ENCODE measurements around the gene KCNH8. TPM values are rescaled to one million over a fixed set of nuclear protein-coding genes. Genes with fewer than 3 reads are reported as not detected.
A peak's percentile ranks its signal among the peaks of the same experiment; 100 is the strongest.

KCNH8 gene
- polyA plus RNA-seq, 1 donor, result 2.2 TPM

DNA sequence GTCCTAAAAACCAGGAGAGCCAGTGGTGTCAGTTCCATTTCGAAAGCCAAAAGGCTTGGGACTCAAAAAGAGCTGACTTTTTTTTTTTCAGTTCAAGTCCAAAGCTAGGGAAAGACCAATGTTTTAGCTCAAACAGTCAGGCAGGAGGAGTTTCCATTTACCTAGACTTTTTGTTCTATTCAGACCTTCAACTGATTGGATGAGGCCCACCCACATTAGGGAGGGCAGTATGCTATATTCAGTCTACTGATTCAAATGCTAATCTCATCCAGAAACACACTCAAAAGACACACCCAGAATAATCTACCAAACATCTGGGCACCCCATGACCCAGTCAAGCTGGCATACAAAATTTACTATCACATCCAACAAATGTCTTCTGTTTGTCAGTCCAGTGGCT is 374.0 kb downstream of the KCNH8 start:
- no CpG with 5 or more reads among the region's 1 CpG for WGBS (ENCODE audit: insufficient coverage, low lambda C conversion rate)
- Histone ChIP-seq H3K4me1 (ENCODE audit: control insufficient read depth, insufficient read depth, low read length) (no peaks in the 10 kb centered on the region), H3K4me3 (ENCODE audit: low read length) (no peak overlapping the region), H3K27me3 (ENCODE audit: control insufficient read depth, insufficient read depth, low read length) (no peaks in the 10 kb centered on the region), H3K36me3 (ENCODE audit: control insufficient read depth, insufficient read depth, low read length) (no peaks in the 10 kb centered on the region), H3K27ac (ENCODE audit: low read length) (no peak overlapping the region), H3K9me3 (ENCODE audit: control insufficient read depth, low read depth, low read length) (no peaks in the 10 kb centered on the region)
- no peak for DNase-seq

GRCh38 chr3:19526071-19526470 is 377.8 kb downstream of the KCNH8 start:
- H3K4me3 ChIP-seq (ENCODE audit: low read length), result no peak overlapping the region
- DNase-seq, result no peak
- 90% methylated on average over 2 of the region's 3 CpGs for WGBS (ENCODE audit: insufficient coverage, low lambda C conversion rate)
- no peaks in the 10 kb centered on the region for H3K36me3 ChIP-seq (ENCODE audit: control insufficient read depth, insufficient read depth, low read length)
- H3K27ac ChIP-seq (ENCODE audit: low read length), result no peak overlapping the region
- H3K27me3 ChIP-seq (ENCODE audit: control insufficient read depth, insufficient read depth, low read length), result no peaks in the 10 kb centered on the region
- no peaks in the 10 kb centered on the region for H3K9me3 ChIP-seq (ENCODE audit: control insufficient read depth, low read depth, low read length)
- H3K4me1 ChIP-seq (ENCODE audit: control insufficient read depth, insufficient read depth, low read length), result no peaks in the 10 kb centered on the region

DNA sequence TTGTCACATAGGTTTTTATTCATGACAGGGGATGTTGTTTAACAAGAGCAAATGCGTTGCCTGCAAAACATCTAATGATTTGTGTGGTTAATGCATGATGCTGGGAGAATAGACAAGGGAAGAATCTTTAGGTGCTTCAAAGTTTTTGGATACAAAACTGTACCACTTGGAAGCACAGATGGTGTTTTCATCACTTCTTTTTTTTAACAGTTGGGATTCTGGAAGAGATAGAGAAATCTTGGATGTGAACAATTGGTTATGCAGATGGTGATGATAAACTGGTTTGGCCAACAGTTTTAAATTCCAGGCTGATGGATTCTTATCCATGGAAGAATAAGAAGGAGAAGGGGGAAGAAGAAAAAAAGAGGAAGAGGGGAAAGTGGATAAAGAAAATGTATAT is 379.4 kb downstream of the KCNH8 start:
- Histone ChIP-seq H3K4me1 (ENCODE audit: control insufficient read depth, insufficient read depth, low read length) (no peaks in the 10 kb centered on the region), H3K9me3 (ENCODE audit: control insufficient read depth, low read depth, low read length) (no peaks in the 10 kb centered on the region), H3K36me3 (ENCODE audit: control insufficient read depth, insufficient read depth, low read length) (no peaks in the 10 kb centered on the region), H3K27me3 (ENCODE audit: control insufficient read depth, insufficient read depth, low read length) (no peaks in the 10 kb centered on the region), H3K27ac (ENCODE audit: low read length) (no peak overlapping the region), H3K4me3 (ENCODE audit: low read length) (no peak overlapping the region)
- no peak for DNase-seq
- WGBS (ENCODE audit: insufficient coverage, low lambda C conversion rate), result no CpG with 5 or more reads among the region's 1 CpG

DNA sequence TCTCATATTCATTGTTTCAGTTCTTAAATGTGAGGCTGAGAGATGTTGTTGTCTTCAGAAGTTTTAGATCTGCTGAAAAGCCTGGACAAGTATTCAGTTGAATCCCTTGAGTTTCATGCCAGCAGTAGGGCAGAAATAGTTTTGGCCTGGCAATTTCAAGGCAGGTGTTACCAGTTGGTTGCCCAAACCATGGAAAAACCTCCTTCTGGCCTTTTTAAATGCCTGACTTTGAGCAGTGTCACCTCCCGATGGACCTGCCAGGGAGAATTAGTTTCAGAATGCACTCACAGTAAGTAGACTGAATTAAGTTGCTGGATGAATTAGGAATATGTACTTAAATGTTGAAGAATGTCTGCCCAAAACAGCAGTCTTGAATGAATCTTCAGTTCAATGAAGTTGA is 383.1 kb downstream of the KCNH8 start:
- DNase-seq, result no peak
- no peaks in the 10 kb centered on the region for H3K9me3 ChIP-seq (ENCODE audit: control insufficient read depth, low read depth, low read length)
- H3K4me3 ChIP-seq (ENCODE audit: low read length), result no peak overlapping the region
- H3K27ac ChIP-seq (ENCODE audit: low read length), result no peak overlapping the region
- no CpG with 5 or more reads among the region's 1 CpG for WGBS (ENCODE audit: insufficient coverage, low lambda C conversion rate)
- no peaks in the 10 kb centered on the region for H3K4me1 ChIP-seq (ENCODE audit: control insufficient read depth, insufficient read depth, low read length)
- H3K36me3 ChIP-seq (ENCODE audit: control insufficient read depth, insufficient read depth, low read length), result no peaks in the 10 kb centered on the region
- no peaks in the 10 kb centered on the region for H3K27me3 ChIP-seq (ENCODE audit: control insufficient read depth, insufficient read depth, low read length)

DNA sequence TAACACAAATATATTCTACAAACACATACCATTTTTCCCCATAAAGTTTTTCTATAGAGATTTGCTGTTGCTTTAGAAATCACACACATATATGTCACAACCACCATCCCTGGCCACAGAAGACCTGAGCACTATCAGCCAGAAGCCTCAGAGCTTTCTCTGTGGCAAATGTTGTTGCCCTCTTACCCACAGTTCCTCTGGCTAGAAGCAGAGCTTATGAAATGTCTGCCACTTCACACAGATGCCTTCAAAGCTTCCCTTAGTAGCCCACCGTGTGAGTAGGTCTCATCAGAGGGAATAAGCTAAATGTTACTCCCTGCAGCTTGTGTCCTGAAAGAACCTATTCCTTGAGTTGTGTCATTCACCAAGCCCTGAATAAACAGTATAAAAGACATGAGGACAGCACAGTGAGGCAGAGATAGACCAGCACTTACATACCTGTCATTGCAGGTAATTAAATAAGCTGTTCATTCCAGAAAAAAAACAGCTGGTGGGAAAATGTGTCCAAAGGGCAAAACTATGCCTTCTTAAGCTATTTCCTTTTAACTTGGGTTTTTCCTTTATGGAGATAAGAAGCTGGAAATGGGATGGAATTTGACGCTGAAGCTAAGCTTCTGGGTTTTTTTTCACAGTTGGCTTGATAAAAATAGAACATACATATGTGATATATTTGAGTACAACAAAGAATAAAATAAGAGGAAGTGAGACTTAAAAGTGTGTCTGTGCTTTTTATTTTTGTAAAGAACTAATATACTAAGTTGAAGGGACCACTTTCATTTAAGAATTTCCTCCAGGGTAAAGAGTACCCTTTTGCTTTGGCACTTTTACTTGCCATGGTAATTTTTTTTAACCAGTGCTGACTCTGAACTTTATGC is 391.4 kb downstream of the KCNH8 start:
- peak overlapping the region; percentile 16 for H3K27ac ChIP-seq (ENCODE audit: low read length)
- peak; percentile 27 to 59 for DNase-seq
- no peak overlapping the region for H3K4me3 ChIP-seq (ENCODE audit: low read length)
- H3K4me1 ChIP-seq (ENCODE audit: control insufficient read depth, insufficient read depth, low read length), result peaks cover 5% of the 10 kb centered on the region
- no peaks in the 10 kb centered on the region for H3K36me3 ChIP-seq (ENCODE audit: control insufficient read depth, insufficient read depth, low read length)
- no peaks in the 10 kb centered on the region for H3K27me3 ChIP-seq (ENCODE audit: control insufficient read depth, insufficient read depth, low read length)
- no CpG with 5 or more reads among the region's 2 CpGs for WGBS (ENCODE audit: insufficient coverage, low lambda C conversion rate)
- no peaks in the 10 kb centered on the region for H3K9me3 ChIP-seq (ENCODE audit: control insufficient read depth, low read depth, low read length)

- DNase-seq, result no peak
- no CpG with 5 or more reads among the region's 3 CpGs for WGBS (ENCODE audit: insufficient coverage, low lambda C conversion rate)
- H3K36me3 ChIP-seq (ENCODE audit: control insufficient read depth, insufficient read depth, low read length), result no peaks in the 10 kb centered on the region
- no peaks in the 10 kb centered on the region for H3K9me3 ChIP-seq (ENCODE audit: control insufficient read depth, low read depth, low read length)
- H3K27ac ChIP-seq (ENCODE audit: low read length), result no peak overlapping the region
- H3K4me3 ChIP-seq (ENCODE audit: low read length), result no peak overlapping the region
- peaks cover 5% of the 10 kb centered on the region for H3K4me1 ChIP-seq (ENCODE audit: control insufficient read depth, insufficient read depth, low read length)
- no peaks in the 10 kb centered on the region for H3K27me3 ChIP-seq (ENCODE audit: control insufficient read depth, insufficient read depth, low read length)
Measured at GRCh38 chr3:19540464-19540863, 392.2 kb downstream of the KCNH8 start.

- H3K4me3 ChIP-seq (ENCODE audit: low read length), result no peak overlapping the region
- DNase-seq, result no peak
- no peaks in the 10 kb centered on the region for H3K36me3 ChIP-seq (ENCODE audit: control insufficient read depth, insufficient read depth, low read length)
- H3K4me1 ChIP-seq (ENCODE audit: control insufficient read depth, insufficient read depth, low read length), result peaks cover 5% of the 10 kb centered on the region
- no peaks in the 10 kb centered on the region for H3K9me3 ChIP-seq (ENCODE audit: control insufficient read depth, low read depth, low read length)
- WGBS (ENCODE audit: insufficient coverage, low lambda C conversion rate), result no CpG with 5 or more reads among the region's 2 CpGs
- H3K27ac ChIP-seq (ENCODE audit: low read length), result no peak overlapping the region
- no peaks in the 10 kb centered on the region for H3K27me3 ChIP-seq (ENCODE audit: control insufficient read depth, insufficient read depth, low read length)
Measured at GRCh38 chr3:19541284-19541683, 393.0 kb downstream of the KCNH8 start.

DNA sequence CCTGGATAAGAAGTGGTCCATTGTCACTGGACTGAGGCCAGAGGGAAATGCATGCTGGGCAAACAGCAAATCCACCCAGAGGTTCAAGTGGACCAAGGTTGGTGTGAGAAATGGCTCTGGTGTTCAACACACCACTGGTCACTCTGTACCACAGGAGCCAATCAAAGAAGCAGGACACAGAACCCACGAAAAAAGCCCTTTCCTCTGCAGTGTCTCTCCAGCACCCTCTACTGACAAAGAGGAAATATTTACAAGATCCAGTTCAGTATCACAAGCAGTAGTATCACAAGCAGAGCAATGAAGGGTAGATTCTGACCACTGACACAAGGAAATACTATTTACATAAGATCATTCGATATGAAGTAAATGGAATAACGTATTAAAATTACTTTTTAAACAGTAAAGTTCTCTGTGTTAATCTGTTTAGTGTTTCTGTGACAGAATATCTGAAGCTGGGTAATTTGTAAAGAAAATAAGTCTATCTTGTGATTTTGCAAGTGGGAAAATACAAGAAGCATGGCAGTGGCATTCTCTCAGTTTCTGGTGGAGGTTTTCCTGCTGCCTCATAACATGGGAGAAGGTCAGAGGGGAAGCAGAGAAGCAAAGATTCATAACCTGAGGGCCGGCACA is 395.0 kb downstream of the KCNH8 start:
- no peaks in the 10 kb centered on the region for H3K36me3 ChIP-seq (ENCODE audit: control insufficient read depth, insufficient read depth, low read length)
- no peak overlapping the region for H3K27ac ChIP-seq (ENCODE audit: low read length)
- 33% methylated on average over 2 of the region's 4 CpGs for WGBS (ENCODE audit: insufficient coverage, low lambda C conversion rate)
- peak in 1 of 2 donors; percentile 8 for DNase-seq
- H3K9me3 ChIP-seq (ENCODE audit: control insufficient read depth, low read depth, low read length), result no peaks in the 10 kb centered on the region
- H3K27me3 ChIP-seq (ENCODE audit: control insufficient read depth, insufficient read depth, low read length), result no peaks in the 10 kb centered on the region
- peaks cover 5% of the 10 kb centered on the region for H3K4me1 ChIP-seq (ENCODE audit: control insufficient read depth, insufficient read depth, low read length)
- no peak overlapping the region for H3K4me3 ChIP-seq (ENCODE audit: low read length)

GRCh38 chr3:19547665-19548464 is 399.6 kb downstream of the KCNH8 start:
- Histone ChIP-seq H3K4me3 (ENCODE audit: low read length) (no peak overlapping the region), H3K9me3 (ENCODE audit: control insufficient read depth, low read depth, low read length) (no peaks in the 10 kb centered on the region), H3K27me3 (ENCODE audit: control insufficient read depth, insufficient read depth, low read length) (no peaks in the 10 kb centered on the region), H3K27ac (ENCODE audit: low read length) (no peak overlapping the region), H3K4me1 (ENCODE audit: control insufficient read depth, insufficient read depth, low read length) (no peaks in the 10 kb centered on the region), H3K36me3 (ENCODE audit: control insufficient read depth, insufficient read depth, low read length) (no peaks in the 10 kb centered on the region)
- no peak for DNase-seq
- no CpG with 5 or more reads among the region's 2 CpGs for WGBS (ENCODE audit: insufficient coverage, low lambda C conversion rate)

GRCh38 chr3:19559724-19560442 is 411.6 kb downstream of the KCNH8 start:
- H3K36me3 ChIP-seq (ENCODE audit: control insufficient read depth, insufficient read depth, low read length), result no peaks in the 10 kb centered on the region
- no peaks in the 10 kb centered on the region for H3K4me1 ChIP-seq (ENCODE audit: control insufficient read depth, insufficient read depth, low read length)
- no peak overlapping the region for H3K4me3 ChIP-seq (ENCODE audit: low read length)
- no peaks in the 10 kb centered on the region for H3K9me3 ChIP-seq (ENCODE audit: control insufficient read depth, low read depth, low read length)
- WGBS (ENCODE audit: insufficient coverage, low lambda C conversion rate), result 100% methylated on average over 1 of the region's 4 CpGs
- no peak overlapping the region for H3K27ac ChIP-seq (ENCODE audit: low read length)
- DNase-seq, result no peak
- no peaks in the 10 kb centered on the region for H3K27me3 ChIP-seq (ENCODE audit: control insufficient read depth, insufficient read depth, low read length)
